HG02623 (cell line): ENCODE data around the gene TRABD2B.

Source experiments
- ATAC-seq: cut with Tn5 transposase; IDR thresholded peaks from one replicate; pipeline ENCODE4 v1.9.1; 2021; ENCODE audit warnings: moderate library complexity; ENCODE audit not compliant: unreplicated experiment

The TRABD2B gene

DNA sequence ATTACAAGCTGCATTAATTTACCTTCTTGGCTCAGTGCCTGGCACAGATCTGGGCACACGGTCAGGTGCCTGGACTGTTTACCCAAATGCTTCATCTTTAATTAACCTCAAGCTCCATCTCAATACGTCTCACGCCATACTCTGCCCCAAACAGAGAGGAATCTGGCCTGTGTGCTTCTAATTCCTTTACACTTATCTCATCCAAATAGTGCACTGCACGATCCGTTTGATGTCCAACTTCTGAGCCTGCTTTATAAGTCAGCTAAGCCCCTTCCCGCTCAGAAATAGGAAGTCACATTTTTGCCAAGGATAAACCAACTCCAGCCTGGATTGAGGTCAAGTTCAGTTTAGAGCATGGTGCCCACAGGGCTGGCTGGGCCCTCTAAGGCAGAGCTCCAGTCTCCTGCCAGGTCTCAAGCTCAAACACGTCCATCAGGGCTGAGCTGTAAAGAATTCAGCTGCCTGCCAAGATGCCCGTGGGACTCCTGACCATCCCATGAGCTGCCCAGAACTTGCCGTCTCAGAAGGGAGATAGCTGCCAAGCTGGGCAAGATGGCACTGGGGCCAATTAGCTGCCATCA lies 233.5 kb downstream of the TRABD2B start:
- no peak for ATAC-seq

DNA sequence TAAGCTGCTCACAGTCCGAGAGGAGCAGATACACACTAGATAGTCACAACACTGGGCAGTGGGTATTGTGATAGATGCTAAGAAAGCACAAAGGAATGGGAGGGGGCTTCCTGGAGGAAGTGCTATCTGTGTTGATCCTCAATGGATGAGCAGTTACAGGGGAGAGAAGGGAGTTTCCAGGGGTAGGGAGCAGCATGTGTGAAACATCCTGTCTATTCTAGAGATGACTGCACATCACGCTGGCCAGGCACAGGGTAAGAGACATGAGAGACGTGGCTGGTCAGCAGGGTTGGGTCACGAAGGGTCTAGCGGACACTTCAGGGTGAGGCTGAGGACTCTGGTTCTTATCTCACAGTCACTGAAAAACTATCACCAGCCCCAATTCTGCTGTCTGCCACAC lies 235.2 kb downstream of the TRABD2B start:
- no peak for ATAC-seq

DNA sequence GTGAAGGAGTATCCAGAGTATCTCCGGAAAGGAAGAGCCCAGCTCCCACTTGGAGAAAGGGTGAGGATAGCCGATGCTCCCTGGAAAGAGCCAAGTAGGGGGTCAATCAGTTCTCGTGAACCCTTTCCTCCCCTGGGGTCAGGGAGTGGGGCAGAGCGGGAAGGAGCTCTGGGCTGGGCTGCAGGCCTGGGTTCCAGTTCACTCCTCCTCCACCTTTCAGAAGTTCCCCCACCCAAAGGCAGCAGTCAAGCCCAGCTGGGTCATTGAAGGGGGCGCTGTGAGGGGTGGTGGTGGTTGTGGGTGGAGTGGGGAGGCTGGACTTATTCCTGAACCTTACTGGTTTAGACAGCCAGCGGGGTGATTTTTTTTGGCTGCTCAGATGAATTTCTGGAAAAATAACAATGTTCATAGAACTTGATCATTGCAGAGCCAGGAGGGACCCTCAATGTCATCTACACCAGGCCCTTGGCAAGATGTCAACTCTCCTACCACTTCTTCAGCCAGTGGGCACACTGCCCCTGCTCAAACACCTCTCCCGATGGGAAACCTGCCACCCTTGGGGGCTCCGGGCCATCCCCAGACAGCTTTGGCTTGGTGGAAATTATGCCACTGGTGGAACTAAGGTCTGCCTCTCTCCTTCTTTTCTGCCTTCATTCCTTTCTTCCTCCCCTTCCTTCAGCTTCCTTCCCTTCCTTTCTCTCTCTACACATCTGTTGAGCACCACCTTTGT lies 235.8 kb downstream of the TRABD2B start:
- no peak for ATAC-seq

DNA sequence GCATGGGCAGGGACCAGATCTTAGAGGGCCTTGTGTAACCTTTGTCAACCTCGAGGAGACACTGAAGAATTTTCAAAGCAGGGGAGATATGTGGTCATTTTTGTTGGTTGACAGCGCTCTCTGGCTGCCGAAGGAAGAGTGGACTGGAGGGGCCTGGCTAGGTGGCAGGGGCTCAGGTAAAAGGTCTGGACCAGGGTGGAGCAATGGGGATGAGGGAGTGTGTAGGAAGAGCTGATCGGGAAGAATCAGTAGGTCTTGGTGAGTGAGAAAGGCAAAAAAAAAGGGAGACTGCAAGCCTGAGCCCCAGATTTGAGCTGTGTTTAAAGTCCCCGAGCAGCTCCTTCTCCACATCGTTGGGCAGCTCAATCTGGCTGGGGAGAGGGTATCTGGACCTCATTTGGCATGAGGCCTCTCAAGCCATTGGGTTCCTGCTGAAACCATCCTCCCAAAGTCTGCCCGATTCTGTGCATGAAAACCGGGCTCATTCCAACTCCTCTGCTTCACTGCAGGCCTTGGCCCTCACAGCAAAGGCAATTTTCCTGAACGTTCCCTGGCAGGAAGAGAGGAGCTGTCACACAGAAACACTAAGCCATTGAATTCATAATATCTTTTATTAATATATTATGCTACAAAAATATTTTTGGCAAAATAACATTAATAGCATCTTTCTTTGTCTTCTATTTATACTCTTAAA lies 237.1 kb downstream of the TRABD2B start:
- no peak for ATAC-seq

DNA sequence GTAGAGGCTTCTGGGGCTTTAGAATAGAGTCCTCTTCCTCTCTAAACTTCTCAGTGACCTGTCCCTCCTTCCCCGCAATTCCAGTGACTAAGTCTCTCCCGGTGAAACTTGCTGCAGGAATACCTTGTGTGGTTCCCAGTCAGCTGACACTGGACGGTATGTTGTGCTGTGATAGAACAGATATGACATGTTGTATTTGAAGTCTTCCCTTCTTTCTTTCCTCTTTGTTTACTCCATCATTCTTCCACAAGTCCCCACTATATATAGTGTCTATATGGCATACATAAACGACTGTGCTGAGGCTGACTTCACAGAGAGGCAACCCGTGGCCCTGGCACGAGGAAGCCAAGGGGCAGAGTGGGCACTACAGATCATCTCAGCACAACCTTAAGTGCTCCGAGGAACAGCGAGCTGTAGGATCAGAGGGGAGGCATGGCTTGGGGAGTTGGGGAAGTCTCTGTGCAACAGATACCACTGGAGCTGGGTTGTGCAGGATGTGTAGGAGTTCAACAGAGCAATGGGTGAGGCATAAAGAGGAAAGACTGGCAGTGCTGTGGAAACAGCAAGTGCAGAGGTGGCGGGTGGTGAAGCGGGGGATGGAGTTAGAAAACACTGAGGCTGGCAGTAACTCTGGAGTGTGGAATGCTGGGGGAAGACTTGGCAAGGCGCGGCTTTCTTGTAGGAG lies 237.8 kb downstream of the TRABD2B start:
- ATAC-seq: no peak

DNA sequence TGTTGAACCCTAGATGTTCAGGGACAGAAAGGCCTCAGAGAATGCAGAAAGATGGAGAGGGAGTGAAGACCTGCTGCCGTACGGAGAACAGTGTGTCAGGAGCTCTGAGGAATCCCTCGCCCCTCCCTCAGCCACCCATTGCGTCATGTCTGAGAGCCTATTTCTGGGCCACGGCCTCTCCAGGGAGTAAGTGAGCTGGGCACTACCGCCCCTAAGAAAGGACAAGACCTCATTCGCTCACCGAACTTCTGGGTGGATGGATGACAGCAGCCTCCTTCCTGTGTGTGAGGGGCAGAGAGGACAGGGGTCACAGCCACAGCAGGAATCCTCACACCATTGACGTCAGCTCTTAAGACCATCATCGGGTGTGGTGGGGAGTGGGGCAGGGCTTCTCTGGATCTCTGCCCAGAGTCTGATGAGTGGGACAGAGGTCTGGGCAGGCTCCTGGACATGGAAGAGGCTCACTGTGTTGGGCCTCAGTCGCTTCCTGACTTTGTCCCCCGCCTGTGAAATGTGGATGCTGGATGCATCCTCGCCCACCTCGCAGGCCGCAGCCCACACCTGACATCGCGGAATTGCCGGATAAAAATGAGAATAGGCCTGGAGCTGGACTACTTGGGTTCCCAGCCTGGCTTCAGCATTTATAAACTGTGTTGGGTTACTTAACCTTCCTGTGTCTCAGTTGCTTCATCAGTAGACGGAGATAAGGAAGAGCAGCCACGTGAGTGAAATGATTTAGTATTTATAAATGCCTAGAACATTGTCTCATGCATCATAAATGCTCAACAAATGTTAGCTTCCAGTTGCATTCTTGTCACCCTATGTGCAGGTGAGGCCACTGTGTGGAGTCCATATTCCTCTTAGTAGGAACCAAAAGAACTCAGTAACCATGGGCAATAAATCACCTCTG lies 238.6 kb downstream of the TRABD2B start:
- no peak for ATAC-seq

DNA sequence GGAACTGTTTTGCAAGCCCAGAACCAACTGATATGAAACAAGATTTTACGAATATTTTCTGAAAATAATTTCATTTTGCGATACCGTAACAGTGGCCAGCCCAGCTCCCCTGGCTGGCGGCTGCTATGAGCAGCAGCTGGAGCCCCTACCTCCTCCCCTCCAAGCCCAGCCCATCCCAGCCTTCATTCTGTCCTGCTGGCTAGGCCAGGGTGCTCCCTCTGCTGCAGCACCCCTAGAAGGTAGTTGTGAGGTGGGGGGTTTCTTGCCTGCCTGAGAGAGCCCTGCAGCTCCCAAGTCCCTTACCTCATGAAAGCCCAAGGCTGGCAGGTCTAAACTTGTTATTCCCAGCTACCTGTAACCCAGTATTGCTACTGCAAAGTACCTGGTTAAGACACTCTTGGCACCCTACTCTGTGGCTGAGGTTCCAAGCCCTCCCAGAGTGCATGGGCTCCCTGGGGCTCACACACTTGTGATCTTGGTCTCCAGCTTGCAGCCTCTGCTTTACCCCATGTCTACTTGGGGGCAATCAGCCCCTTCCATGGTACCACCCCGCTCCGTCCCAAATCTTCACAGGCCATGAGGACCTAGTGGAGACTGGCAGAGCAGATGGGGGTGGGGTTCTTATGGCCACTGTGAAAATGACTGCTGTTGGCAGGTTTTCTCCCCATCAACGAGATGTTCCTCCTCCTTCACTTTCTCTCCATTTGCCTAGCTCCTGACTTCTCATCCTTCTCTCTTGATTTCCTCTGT lies 239.8 kb downstream of the TRABD2B start:
- ATAC-seq: no peak

DNA sequence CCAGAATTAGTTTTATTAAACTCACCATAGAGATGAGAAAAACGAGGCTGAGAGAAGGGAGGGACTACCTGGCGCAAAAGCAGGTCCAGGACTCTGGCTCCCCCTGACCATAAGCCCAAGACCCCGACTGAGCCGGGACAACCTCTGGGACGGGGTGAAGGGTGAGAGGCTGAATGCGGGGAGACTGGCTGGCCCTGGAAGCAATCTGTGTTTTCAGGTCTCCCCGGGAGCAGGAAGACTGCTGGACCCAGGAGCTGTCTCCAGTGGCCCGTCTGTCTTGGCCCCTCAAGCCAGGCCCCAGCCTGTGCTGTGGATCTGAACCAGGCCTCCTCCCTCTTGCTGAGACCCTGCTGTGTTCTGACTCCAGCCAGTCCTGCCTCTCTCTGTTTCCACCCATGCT lies 240.8 kb downstream of the TRABD2B start:
- no peak for ATAC-seq

DNA sequence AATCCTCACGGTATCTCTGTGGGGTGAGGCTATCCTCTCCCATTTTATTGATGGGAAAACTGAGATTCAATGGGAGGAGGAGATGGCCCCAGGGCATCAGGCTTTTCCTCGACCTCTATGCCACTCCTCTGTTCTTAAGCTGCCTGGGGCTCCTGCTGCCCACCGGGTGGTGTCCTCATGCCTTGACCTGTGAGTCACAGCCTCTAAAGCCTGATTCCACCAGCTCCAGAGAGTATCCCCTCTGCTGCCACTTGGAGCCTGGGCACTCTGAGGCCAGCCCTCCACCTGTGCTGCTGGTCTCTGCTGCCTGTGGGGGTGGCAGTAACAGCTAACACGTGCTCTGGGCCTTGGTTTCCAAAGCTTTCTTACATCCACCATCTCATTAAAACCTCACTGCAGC lies 241.2 kb downstream of the TRABD2B start:
- no peak for ATAC-seq

DNA sequence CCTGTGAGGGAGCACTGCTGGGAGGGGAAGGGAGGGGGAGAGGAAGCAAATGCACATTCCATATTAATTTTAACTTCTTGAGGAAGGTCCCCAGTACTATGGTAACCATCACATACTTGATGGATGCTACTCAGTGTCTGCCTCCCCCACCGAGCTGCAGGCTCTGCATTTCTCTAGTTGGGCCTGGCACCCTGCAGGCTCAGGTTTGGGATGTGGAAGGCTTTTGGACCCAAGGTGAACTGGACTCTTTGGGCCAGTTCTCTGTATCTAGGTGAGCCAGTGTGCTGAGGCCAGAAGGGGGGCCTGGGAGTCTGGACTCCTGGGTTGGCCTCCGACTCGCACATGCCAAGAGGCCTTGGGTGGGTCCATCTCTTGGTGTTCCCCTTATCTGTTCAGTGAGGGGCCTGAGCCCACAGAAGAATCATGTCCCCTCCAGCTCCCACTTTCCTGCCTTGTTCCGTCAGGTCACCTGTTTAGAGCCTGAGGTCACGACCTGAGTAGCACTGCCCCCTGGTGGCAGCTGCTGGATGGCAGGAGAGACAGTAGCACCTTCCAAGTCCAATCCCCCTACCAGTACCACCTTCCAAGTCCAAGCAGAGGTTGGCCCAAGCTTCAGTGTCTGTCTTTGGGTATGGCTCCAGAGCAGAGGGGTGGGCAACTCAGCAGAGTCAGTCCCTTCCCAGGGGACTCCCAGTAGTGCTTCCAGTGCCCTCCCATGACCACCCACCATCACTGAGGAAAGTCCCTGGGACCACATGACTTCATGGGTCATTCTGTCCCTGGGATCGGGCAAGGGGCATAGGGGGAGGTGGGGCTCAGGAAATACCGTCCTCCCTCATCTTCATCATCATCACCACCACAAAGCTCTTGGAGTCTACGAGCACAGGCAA lies 241.8 kb downstream of the TRABD2B start:
- ATAC-seq: peak; percentile 61

DNA sequence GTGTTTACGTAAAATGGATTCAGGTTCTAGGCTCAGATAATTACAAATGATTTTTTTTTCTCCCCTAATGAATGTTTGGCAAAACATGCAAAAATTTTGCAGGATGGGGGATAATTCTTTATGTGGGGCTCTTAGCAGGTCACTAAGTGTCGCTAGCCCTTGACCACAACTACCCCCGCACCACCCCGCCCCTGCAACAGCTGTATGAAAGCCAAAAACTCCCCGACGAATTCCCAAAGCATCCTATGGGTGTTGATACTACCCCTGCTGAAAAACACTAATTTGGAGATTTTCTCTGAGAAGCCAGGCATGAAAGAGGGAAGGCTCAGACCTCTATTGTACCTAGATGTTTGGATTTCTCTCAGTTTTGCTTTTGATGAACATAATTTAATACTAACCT lies 243.0 kb downstream of the TRABD2B start:
- no peak for ATAC-seq

DNA sequence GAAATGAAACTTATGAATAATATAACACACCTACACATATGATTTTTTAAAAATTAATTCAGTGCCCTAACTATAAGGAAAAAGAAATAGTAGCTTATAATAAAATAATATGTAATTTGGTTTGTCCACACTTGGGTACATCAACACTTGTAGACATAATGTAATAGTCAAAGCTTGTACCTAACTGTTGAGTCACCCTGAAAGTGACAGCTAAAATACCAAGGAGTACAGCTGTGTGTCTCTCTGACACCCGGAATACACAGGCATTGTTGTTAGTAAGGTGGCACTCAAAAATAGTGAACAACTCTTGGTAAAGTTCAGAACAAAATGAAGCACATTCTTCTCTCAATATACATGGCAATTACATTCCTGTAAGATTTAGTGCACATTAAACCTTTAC lies 243.4 kb downstream of the TRABD2B start:
- ATAC-seq: no peak

DNA sequence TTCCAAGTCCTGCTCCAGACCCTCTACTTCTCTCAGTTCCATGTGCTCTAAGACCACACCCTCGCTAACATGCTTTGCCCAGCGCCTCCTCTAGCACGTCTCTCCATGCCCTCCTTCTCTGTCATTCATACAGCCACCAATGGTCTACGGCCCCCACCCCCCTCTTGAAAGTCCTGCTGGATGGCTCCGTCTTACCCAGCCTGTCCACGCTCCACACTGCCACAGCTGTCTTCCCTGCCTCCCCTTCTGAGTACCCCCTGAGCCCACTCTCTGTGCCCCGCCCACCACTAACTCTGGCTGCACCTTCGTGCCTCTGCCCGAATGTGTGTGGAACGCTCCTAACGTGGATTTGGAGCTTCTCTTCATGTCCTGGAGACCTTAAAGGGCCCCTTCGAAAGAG lies 244.6 kb downstream of the TRABD2B start:
- ATAC-seq: no peak

DNA sequence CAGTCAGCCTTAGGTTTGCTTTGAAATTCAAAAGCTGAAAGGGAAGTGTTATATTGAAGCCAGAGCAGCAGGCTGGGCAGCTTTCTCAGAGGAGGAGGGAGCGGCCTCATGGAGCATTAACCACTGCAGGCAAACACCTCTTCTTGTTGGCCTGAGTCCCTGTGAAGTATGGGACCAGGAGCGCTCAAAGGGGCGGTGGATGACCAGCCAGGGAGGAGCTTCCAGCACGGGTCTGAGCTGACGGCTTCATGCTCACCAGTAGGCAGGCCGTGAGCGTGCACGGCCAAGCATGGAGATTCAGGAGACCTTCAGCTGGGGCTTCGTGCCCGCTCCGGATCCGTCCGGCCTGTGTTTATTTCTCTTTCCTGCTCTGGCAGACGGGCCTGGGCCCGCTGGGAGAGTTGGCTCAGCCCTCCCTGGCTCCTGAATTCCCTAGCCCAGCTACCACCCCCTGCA lies 245.2 kb downstream of the TRABD2B start:
- no peak for ATAC-seq

DNA sequence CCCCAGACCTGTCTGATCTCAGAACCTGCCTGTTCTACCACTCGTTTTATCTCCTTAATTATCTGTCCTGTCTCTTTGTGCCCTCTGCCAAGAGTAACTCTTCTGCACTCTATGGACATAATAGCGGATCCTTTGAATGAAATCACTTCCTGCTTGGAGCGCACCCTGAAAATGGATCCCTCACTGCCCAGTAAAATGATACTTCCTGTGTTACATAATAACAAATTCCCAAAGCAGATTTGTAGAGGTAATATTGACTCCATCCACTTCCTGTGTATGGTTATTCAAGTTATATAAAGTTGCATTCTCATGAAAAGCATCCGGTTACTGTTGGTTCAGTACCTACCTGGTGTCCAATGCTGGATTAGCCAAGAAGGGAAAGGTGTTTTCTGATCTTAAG lies 246.0 kb downstream of the TRABD2B start:
- ATAC-seq: no peak

DNA sequence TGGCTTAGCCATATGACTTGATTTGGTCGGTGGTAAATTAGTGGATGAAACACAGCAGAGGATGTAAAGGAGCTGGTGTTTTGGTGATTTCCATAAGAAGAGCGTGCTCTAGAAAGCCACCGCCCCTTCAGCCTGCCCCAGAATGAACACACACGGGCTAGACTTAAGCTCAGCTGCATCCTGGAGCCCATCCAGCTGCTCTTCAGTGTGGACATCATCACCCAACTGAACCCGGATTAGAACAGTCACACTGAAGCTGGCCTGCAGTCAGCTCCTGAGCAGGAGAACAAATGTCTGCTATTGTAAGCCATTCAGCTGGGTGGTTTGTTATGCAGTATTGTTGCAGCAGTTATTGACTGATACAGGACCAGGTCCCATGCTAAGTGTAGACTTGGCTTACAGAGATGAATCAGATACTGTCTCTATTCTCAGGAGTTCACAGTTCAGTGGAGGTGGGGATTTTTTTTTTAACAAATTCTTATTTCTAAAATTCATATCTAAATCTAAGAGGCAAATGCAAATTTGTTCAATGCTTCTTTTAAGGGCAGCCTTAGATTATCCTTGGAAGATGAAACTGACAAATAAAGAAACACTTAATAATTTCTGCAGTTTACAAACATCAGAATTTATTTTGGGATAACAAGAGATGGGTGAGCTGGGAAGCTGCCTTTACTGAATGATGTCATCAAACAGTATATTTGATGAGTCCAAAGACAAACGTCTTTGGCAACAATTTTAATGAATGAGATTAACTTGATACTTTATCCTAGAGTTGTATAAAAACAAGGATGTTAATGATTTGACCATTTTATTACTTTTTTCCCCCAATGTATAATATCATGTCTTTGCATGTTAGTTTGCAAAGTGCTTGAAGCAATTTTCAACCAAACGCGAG lies 251.2 kb downstream of the TRABD2B start:
- no peak for ATAC-seq

DNA sequence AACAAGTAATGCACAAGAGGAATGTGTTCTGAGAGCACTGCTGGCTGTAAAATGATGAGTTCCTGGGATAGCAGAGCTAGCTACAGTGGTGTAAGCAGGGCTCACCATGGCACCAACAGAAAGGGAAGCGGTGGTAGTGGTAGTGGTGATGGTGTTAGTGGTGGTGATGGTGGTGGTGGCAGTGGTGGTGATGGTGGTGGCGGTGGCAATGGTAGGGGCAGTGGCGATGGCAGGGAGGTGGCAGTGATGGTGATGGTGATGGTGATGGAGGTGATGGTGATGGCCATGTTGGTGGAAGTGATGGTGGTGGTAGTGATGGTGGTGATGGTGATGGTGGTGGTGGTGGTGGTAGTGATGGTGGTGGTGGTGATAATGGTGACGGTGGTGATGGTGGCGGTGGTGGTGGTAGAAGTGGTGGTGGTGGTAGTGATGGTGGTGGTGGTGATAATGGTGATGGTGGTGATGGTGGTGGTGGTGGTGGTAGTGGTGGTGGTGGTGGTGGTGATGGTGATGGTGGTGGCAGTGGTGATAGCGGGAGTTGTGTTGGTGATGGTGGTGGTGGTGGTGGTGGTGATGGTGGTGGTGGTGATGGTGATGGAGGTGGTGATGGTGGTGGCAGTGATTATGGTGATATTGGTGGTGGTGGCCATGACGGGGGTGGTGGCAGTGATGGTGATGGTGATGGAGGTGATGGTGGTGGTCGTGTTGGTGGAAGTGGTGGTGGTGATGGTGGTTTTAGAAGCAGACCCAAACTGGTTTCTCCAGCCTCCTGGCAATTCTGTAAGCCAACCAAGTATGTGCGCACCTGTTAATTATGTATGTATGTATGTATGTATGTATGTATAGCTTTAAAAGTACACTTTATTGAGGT lies 254.1 kb downstream of the TRABD2B start:
- no peak for ATAC-seq
